ENCODE results near the gene SELENOV. TPM values are rescaled to one million over a fixed set of nuclear protein-coding genes. Genes with fewer than 3 reads are reported as not detected.

SELENOV gene
- total RNA-seq, 1 experiment from 2014 or later, result not detected

DNA sequence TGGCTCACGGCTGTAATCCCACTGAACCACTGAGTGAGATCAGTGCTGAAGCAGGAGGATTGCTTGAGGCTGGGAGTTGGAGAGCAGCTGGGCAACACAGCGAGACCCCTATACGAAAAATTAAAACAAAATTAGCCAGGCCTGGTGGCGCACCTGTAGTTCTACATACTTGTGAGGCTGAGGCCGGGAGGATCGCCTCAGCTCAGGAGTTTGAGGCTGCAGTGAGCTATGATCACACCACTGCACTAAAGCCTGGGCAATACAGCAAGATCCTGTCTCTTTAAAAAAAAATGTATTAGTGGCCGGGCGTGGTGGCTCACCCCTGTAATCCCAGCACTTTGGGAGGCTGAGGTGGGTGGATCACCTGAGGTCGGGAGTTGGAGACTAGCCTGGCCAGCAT is 6.3 kb upstream of the SELENOV start:
- H3K9me3 ChIP-seq (ENCODE audit: control insufficient read depth in 1 of 2, insufficient read depth in 1 of 2, low read depth in 1 of 2, low read length in 2 of 2), result no peaks in the 10 kb centered on the region
- no peaks in the 10 kb centered on the region for H3K79me2 ChIP-seq (ENCODE audit: insufficient read depth, low read length)
- H3K4me2 ChIP-seq (ENCODE audit: low read length), result no peak overlapping the region
- no peak for ATAC-seq
- H4K20me1 ChIP-seq (ENCODE audit: insufficient read depth), result no peaks in the 10 kb centered on the region
- no peak for DNase-seq (ENCODE audit: low read depth, low spot score)
- intact Hi-C loops (cut with micrococcal nuclease), result no loop called here
- H3K4me3 ChIP-seq (replicated peaks in 1 of 2; ENCODE audit: low read depth in 1 of 2, low read length in 2 of 2), result no peak overlapping the region
- RAD21 ChIA-PET (ENCODE audit: low non-redundant PET in 1 of 2, low total read pairs in 2 of 2, uncharacterized antibody in 2 of 2, unreplicated experiment in 2 of 2), result no interaction called here
- H2AFZ ChIP-seq (ENCODE audit: low read depth, low read length, poor library complexity, severe bottlenecking), result no peak overlapping the region
- POLR2A ChIA-PET, result no interaction called here
- BruUV-seq (replicated peaks), result no TSS peak
- no peak overlapping the region for H3K27ac ChIP-seq (ENCODE audit: low read depth, low read length)
- TF ChIP-seq, protein P1, sequence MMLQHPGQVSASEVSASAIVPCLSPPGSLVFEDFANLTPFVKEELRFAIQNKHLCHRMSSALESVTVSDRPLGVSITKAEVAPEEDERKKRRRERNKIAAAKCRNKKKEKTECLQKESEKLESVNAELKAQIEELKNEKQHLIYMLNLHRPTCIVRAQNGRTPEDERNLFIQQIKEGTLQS (IDR thresholded peaks at IDR 0.05), result no peak
- TF ChIP-seq RAD21 (IDR thresholded peaks at IDR 0.05; ENCODE audit: low read depth), result no peak
- no peak for TF ChIP-seq ZNF274 (IDR thresholded peaks at IDR 0.05; ENCODE audit: low read depth, low read length)
- TF ChIP-seq FOSL1 (IDR thresholded peaks at IDR 0.05; ENCODE audit: low read depth), result no peak
- TF ChIP-seq CBX3 (IDR thresholded peaks at IDR 0.05; ENCODE audit: low read depth), result no peak
- TF ChIP-seq, protein P2, sequence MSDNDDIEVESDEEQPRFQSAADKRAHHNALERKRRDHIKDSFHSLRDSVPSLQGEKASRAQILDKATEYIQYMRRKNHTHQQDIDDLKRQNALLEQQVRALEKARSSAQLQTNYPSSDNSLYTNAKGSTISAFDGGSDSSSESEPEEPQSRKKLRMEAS (IDR thresholded peaks at IDR 0.05), result no peak
- TF ChIP-seq, protein P3, sequence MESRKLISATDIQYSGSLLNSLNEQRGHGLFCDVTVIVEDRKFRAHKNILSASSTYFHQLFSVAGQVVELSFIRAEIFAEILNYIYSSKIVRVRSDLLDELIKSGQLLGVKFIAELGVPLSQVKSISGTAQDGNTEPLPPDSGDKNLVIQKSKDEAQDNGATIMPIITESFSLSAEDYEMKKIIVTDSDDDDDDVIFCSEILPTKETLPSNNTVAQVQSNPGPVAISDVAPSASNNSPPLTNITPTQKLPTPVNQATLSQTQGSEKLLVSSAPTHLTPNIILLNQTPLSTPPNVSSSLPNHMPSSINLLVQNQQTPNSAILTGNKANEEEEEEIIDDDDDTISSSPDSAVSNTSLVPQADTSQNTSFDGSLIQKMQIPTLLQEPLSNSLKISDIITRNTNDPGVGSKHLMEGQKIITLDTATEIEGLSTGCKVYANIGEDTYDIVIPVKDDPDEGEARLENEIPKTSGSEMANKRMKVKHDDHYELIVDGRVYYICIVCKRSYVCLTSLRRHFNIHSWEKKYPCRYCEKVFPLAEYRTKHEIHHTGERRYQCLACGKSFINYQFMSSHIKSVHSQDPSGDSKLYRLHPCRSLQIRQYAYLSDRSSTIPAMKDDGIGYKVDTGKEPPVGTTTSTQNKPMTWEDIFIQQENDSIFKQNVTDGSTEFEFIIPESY (IDR thresholded peaks at IDR 0.05; ENCODE audit: extremely low read depth, insufficient replicate concordance, low read length), result no peak
- TF ChIP-seq POLR2A (IDR thresholded peaks at IDR 0.05; ENCODE audit: borderline replicate concordance, extremely low read depth, insufficient read depth, insufficient read length), result no peak
- no peak for TF ChIP-seq YY1 (IDR thresholded peaks at IDR 0.05; ENCODE audit: extremely low read depth, insufficient replicate concordance, low read depth, low read length)
- TF ChIP-seq POLR2AphosphoS5 (IDR thresholded peaks at IDR 0.05; ENCODE audit: low read depth, low read length), result no peak
- TF ChIP-seq SP1 (IDR thresholded peaks at IDR 0.05; ENCODE audit: low read depth), result no peak
- no peak for TF ChIP-seq ZFX (IDR thresholded peaks at IDR 0.05)
- no peak for TF ChIP-seq SRF (IDR thresholded peaks at IDR 0.05; ENCODE audit: low read depth)
- TF ChIP-seq JUND (IDR thresholded peaks at IDR 0.05), result no peak
- TF ChIP-seq EGR1 (IDR thresholded peaks at IDR 0.05; ENCODE audit: low read depth), result no peak
- no peak for TF ChIP-seq CEBPB (IDR thresholded peaks at IDR 0.05; ENCODE audit: low read depth)
- CTCF ChIA-PET, result no interaction called here
- no peaks in the 10 kb centered on the region for H3K4me1 ChIP-seq (ENCODE audit: control insufficient read depth in 1 of 2, insufficient read depth in 2 of 2, low read length in 2 of 2)
- no peaks in the 10 kb centered on the region for H3K36me3 ChIP-seq (ENCODE audit: control insufficient read depth in 1 of 2, insufficient read depth in 2 of 2, low read length in 2 of 2)
- H3K9me2 ChIP-seq (ENCODE audit: insufficient read depth), result no peaks in the 10 kb centered on the region
- no peak overlapping the region for H3K9ac ChIP-seq (ENCODE audit: low read length)
- H3K27me3 ChIP-seq (ENCODE audit: insufficient read depth, low read length), result no peaks in the 10 kb centered on the region

Measured in HCT116 (cell line).